ENCODE results near the gene DZANK1.

DNA sequence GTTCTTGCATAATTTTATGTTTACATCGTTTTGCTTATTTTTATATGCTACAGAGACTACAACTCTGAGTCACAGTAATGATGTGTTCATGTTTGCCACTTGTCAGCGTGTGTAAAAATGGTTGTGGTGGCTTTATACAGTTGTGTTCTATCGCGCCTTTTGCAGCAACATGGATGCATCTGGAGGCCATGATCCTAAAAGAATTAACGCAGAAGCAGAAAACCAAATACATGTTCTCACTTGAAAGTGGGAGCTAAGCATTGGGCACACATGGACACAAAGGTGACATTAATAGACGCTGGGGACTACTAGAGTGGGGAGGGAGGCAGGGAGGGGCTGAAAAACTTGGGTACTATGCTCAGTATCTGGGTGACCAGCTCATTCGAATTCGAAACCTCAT is 39.9 kb upstream of the DZANK1 start:
- TF ChIP-seq, protein P1, sequence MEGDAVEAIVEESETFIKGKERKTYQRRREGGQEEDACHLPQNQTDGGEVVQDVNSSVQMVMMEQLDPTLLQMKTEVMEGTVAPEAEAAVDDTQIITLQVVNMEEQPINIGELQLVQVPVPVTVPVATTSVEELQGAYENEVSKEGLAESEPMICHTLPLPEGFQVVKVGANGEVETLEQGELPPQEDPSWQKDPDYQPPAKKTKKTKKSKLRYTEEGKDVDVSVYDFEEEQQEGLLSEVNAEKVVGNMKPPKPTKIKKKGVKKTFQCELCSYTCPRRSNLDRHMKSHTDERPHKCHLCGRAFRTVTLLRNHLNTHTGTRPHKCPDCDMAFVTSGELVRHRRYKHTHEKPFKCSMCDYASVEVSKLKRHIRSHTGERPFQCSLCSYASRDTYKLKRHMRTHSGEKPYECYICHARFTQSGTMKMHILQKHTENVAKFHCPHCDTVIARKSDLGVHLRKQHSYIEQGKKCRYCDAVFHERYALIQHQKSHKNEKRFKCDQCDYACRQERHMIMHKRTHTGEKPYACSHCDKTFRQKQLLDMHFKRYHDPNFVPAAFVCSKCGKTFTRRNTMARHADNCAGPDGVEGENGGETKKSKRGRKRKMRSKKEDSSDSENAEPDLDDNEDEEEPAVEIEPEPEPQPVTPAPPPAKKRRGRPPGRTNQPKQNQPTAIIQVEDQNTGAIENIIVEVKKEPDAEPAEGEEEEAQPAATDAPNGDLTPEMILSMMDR (IDR thresholded peaks at IDR 0.05), result no peak
- no peak for TF ChIP-seq ZFX (IDR thresholded peaks at IDR 0.05; ENCODE audit: borderline replicate concordance)
